PC-3 (cell line): ENCODE measurements around the gene CIITA.

Source experiments
- CTCF ChIP-seq: fragments of 300-600 bp; sonication (generic); conservative IDR thresholded peaks from 2 replicates; pipeline ENCODE4 v1.5.1; 2017; ENCODE audit warnings: antibody characterized with exemption, low read depth, mild to moderate bottlenecking, low read length
- EZH2 ChIP-seq: fragments of 300-600 bp; sonication (generic); IDR thresholded peaks from one replicate; pipeline ENCODE4 v1.6.1; 2017; ENCODE audit warnings: antibody characterized with exemption, mild to moderate bottlenecking, low read length; ENCODE audit not compliant: unreplicated experiment

- TF ChIP-seq CTCF (no peak), EZH2 (no peak)
These were observed 18.3 kb downstream of the CIITA start for GRCh38 chr16:10895053-10895946.
